Activated T-cell treated with anti-CD3 and anti-CD28 coated beads for 4 hours (primary cell): ENCODE results near the gene NOP9.
"Not testable (repeated sequence)": the region's sequence is repeated elsewhere in the genome, so short reads cannot be mapped to it uniquely, and the experiment has no call there.

Experiments used
- DNase-seq: peaks from one replicate; pipeline ENCODE4 v3.0.0-alpha.2; 2020

Gene NOP9

GRCh38 chr14:24310646-24311604 is 11.3 kb downstream of the NOP9 start, which contains the start of gene LTB4R:
Gene LTB4R (plus strand): TSS chr14:24311502. CDS start chr14:24315652, 4,150 bp downstream.
- peak; percentile 31 for DNase-seq

GRCh38 chr14:24311837-24312615 is 12.4 kb downstream of the NOP9 start:
- DNase-seq, result no peak

GRCh38 chr14:24312736-24313507 is 13.3 kb downstream of the NOP9 start:
- DNase-seq, result no peak

GRCh38 chr14:24313913-24314312 is 14.3 kb downstream of the NOP9 start:
- no peak for DNase-seq

- no peak for DNase-seq
Measured at GRCh38 chr14:24314377-24315193, 14.9 kb downstream of the NOP9 start.

GRCh38 chr14:24315243-24315806 is 15.7 kb downstream of the NOP9 start:
- DNase-seq, result no peak

- no peak for DNase-seq
Measured at GRCh38 chr14:24315807-24316596, 16.4 kb downstream of the NOP9 start.

GRCh38 chr14:24316597-24316950 is 16.9 kb downstream of the NOP9 start:
- no peak for DNase-seq

GRCh38 chr14:24317141-24317928 is 17.7 kb downstream of the NOP9 start:
- DNase-seq, result no peak

GRCh38 chr14:24321212-24321975 is 21.7 kb downstream of the NOP9 start:
- no peak for DNase-seq

GRCh38 chr14:24322672-24323071 is 23.0 kb downstream of the NOP9 start:
- no peak for DNase-seq

- DNase-seq, result no peak
Measured at GRCh38 chr14:24323341-24323740, 23.7 kb downstream of the NOP9 start.

- no peak for DNase-seq
Measured at GRCh38 chr14:24324024-24324423, 24.4 kb downstream of the NOP9 start.

GRCh38 chr14:24325041-24325530 is 25.4 kb downstream of the NOP9 start:
- no peak for DNase-seq

GRCh38 chr14:24325963-24326362 is 26.3 kb downstream of the NOP9 start:
- DNase-seq, result no peak

GRCh38 chr14:24327303-24327702 is 27.7 kb downstream of the NOP9 start:
- no peak for DNase-seq

- DNase-seq, result not testable (repeated sequence)
Measured at GRCh38 chr14:24327914-24328313, 28.3 kb downstream of the NOP9 start.

- no peak for DNase-seq
Measured at GRCh38 chr14:24329073-24329663, 29.5 kb downstream of the NOP9 start.

GRCh38 chr14:24329736-24330135 is 30.1 kb downstream of the NOP9 start:
- DNase-seq, result peak; percentile 24
